Upper lobe of left lung (tissue), 4 donors: ENCODE measurements around the gene ADGRV1.

Experiments used
- CTCF ChIP-seq, 6 experiments: fragments of 450-650 bp in 4 of 6; fragments of 200-600 bp in 2 of 6; sonication (generic) in 2 of 6; IDR thresholded peaks; one replicate each; pipeline ENCODE4 v1.5.1; 2016 to 2019; ENCODE audit warnings: antibody characterized with exemption in 6 of 6
- EP300 ChIP-seq, 4 donors: sonication (generic); formaldehyde crosslinking; IDR thresholded peaks; one replicate each; pipeline ENCODE4 v1.5.1; 2017; ENCODE audit warnings: antibody characterized with exemption in 4 of 4, control low read depth in 2 of 4
- POLR2A ChIP-seq, 4 donors: fragments of 450-650 bp; IDR thresholded peaks; one replicate each; pipeline ENCODE4 v1.5.1; 2016 to 2017; ENCODE audit warnings: antibody characterized with exemption in 4 of 4, mild to moderate bottlenecking in 2 of 4
- POLR2AphosphoS5 ChIP-seq, 2 donors: sonication (generic); formaldehyde crosslinking; IDR thresholded peaks; one replicate each; pipeline ENCODE4 v1.5.1; 2017; ENCODE audit warnings: antibody characterized with exemption in 2 of 2

- TF ChIP-seq CTCF (IDR thresholded peaks at IDR 0.05) = no peak
- no peak for TF ChIP-seq POLR2AphosphoS5 (IDR thresholded peaks at IDR 0.05)
- no peak for TF ChIP-seq POLR2A (IDR thresholded peaks at IDR 0.05)
- no peak for TF ChIP-seq EP300 (IDR thresholded peaks at IDR 0.05)
Observed at GRCh38 chr5:91089758-91090157, 531.2 kb downstream of the ADGRV1 start.
